Activated CD4-positive, CD25-positive, alpha-beta regulatory T cell treated with anti-CD3 and anti-CD28 coated beads, Interleukin-2, amount 50 U/mL, for 24 hours (primary cell): ENCODE results near the gene CELSR1.

Experiments used
- ATAC-seq, 2 donors: fragments of 150-1000 bp; cut with Tn5 transposase; one replicate each; pipeline ENCODE4 v1.10.0; 2021; ENCODE audit warnings: mild to moderate bottlenecking in 1 of 2, moderate library complexity in 1 of 2

Gene CELSR1

DNA sequence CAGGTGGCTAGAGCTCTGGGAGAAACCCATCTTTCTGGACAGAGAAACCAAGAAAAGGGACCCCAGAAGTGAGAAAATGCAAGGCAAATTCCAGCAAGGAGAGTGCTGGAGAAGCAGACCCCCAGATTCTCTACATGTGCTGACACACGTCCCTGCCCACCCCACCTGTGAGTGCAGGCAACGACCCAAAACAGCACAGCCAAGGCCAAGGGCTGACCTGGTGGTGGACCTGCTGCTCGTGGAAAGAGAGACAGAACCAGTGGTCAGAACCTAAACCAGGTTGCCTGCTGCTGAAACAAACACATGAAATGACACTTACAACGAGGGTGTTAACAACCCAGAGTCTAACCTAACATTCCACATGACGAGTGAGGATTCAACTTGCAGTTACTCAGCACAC, 177.3 kb downstream of the CELSR1 start:
- ATAC-seq, result no peak

DNA sequence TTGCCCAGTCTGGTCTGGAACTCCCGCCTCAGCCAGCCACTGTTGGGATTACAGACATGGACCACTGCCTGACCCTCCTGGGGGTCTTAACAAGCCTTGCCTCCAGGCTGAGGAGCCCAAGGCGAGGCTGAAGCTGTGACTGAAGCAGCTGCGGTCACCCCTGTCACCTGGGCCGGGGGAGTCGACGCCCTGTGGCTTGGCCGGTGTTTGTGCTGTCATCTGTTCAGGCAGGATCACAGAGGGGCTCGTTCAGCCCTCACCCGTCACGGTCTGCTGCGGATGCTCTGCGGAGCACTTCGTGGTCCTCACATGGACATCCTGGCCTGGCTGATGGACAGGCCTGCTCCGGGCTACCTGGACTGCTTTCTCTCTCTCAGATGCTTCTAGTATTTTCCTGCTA, 178.1 kb downstream of the CELSR1 start:
- no peak for ATAC-seq

- no peak for ATAC-seq
Observed at GRCh38 chr22:46358766-46359165, 178.7 kb downstream of the CELSR1 start.

DNA sequence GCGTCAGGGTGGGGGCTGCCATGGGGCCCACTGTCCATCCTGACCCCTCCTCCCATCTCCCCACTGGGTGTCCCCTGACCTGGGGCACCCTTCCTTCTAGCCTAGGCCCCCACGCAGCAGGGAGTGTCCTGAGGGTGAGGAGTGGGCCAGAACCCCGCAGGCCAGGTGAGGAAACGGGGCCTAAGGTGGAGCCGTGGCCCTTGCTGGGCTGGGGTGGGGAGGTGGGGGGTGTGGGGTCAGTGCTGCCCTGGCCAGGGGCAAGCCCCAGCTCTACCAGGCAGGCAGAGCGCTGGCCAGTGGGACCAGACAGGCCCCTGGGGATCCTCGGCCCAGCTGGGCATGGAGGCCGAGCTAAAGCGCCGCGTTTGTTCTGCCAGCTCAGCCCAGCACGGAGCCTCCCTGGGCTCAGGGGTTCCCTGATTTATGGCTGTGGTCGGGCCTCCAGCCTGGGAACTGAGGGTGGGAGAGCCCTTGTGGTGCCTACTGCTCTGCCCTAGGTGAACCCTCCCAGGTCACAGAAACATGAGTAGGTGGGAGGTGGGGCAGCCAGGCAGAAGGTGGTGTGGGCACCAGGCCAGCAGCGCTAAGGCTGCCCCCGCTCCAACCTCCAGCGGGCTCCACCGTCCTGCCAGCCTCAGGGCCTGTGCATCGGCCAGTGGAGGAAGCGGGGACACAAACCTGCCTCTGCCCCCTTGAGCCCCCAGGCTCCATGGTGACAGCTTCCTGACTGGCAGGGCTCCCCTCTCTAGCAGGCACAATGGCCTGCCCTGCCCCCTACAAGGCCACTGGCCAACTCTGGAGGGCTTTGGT, 179.5 kb downstream of the CELSR1 start:
- ATAC-seq, result no peak

- ATAC-seq, result no peak
Observed at GRCh38 chr22:46356496-46357480, 180.6 kb downstream of the CELSR1 start.

DNA sequence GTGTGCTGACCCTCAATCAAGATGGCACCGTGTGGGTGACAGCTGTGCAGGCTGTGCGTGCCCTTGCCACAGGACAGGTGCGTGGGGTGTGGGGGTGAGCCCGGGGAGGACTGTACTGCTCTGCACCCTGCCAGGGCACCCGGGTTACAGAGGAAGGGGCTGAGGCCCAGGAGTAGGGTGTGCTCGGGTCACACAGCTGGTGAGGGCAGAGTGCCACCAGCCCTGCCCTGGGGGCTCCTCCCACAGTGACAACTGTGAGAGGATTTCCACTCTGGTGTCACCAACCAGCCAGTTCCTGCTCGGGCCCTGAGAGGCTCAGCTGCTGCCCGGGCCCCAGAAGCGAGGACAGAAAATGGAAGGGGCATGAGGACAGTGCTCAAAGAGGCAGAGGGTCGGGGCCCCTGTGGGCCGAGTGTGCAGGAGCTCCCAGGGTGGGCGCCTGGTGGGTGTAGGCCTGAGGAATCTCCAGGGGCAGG, 181.4 kb downstream of the CELSR1 start:
- no peak for ATAC-seq

GRCh38 chr22:46355369-46355995, 181.9 kb downstream of the CELSR1 start:
- no peak for ATAC-seq

DNA sequence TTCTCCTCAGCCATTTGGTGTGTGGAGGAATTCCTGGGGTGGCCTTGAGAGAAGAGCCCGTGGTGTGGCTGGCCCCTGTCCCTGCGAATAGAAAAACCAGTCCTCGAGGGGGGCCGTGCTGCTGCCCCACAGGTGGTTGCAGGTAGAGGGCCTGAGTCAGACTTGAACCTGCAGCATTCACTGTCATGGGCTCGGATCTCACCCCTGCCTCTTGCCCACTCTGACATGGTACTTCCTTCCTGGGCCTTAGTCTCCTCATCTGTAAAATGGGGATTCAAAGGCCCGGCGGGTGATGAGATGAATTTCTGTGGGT, 182.5 kb downstream of the CELSR1 start:
- ATAC-seq, result no peak

DNA sequence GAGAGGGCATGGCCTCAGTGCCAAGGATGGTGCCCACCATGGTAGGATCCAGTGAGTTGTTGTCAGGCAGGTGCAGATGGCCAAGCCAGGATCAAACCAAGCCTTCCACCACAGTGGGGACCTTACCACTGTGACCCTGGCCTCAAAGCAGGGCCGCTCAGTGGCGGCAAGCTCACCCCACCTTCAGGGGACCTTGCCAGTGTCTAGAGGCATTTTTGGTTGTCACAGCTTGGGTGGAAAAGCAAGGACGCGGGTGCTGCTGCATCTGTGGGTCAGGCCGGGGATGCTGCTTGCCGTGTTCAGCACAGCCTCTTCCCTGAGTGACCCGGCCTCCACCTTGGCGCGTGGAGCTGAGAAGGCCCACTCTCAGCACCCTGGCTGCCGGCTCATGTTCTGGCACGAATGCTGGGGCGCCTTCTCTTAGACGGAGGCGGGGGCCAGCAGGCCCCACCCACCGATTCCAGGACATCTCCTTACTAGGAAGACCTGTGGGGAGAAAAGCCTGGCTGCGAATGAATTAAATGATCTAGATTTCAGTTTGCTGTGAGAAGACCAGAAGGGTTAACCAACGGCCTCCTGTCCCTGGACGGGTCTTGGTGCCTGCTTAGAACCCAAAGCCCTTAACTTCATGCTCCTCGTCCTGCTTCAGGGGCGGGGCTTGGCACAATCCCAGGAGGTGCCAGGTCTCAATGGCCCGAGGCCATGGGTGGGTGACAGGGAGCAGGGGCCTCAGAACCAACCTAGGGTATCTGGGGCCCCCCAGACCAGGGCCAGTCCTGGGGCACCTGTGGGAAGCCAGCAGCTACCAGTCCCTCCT, 183.0 kb downstream of the CELSR1 start:
- no peak for ATAC-seq

- no peak for ATAC-seq
Observed at GRCh38 chr22:46353483-46354105, 183.8 kb downstream of the CELSR1 start.

DNA sequence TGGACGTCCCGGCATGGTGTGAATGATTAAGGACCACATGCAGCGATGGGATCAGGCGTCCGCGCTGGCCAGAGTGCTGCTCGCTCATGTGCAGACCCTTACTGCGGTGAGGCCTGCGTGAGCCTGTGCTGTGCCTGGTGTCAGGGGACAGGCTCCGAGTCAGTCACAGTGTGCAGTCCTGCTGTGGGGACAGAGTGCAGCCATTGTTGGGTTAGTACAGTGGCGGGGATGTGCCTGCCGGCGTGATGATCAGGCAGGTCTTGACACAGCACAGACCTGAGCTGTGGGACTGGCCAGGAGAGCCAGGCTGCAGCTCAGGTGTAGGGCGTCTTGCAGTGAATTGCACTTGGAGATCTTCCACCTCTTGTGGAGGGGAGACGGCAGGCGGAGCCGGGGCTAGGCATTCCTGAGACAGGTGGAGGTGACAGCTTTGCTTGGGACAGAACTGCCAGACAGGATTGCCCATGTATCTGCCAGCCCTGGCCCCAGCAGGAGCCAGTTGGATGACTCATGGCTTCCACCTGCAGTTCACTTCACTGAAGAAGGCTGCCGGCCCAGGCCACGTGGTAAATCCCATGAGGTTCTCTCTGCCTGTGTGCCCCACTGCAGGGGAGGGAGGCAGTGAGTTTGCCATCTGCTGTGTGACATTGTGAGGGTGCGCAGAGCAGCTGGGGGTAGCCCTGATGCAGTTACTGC, 184.6 kb downstream of the CELSR1 start:
- ATAC-seq, result no peak

DNA sequence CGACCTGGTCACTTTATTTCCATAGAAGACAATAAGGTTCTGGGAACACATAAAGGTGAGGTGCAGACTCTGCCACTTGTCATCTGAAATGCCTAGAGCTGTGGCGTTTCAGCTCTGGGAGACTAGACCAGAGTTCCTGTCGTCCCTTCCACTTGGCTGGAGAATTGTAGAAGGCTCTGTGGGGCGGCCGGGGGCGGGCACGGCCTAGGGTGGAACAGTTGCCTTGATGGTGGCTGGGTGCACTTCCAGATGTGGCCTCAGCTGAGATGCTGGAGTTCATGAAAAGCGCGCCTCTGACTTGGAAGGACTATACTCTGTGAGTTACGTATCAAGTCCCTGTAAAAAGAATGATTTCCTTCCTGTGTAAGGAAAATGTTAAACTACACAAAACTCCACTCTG, 185.1 kb downstream of the CELSR1 start:
- ATAC-seq, result no peak

- ATAC-seq, result no peak
Observed at GRCh38 chr22:46351767-46352166, 185.7 kb downstream of the CELSR1 start.

GRCh38 chr22:46351131-46351735, 186.2 kb downstream of the CELSR1 start:
- ATAC-seq, result no peak

- ATAC-seq, result no peak
Observed at GRCh38 chr22:46350646-46351045, 186.8 kb downstream of the CELSR1 start.

- ATAC-seq, result no peak
Observed at GRCh38 chr22:46350121-46350520, 187.3 kb downstream of the CELSR1 start.

GRCh38 chr22:46349681-46350080, 187.7 kb downstream of the CELSR1 start:
- no peak for ATAC-seq

GRCh38 chr22:46349238-46349637, 188.2 kb downstream of the CELSR1 start:
- ATAC-seq, result no peak

DNA sequence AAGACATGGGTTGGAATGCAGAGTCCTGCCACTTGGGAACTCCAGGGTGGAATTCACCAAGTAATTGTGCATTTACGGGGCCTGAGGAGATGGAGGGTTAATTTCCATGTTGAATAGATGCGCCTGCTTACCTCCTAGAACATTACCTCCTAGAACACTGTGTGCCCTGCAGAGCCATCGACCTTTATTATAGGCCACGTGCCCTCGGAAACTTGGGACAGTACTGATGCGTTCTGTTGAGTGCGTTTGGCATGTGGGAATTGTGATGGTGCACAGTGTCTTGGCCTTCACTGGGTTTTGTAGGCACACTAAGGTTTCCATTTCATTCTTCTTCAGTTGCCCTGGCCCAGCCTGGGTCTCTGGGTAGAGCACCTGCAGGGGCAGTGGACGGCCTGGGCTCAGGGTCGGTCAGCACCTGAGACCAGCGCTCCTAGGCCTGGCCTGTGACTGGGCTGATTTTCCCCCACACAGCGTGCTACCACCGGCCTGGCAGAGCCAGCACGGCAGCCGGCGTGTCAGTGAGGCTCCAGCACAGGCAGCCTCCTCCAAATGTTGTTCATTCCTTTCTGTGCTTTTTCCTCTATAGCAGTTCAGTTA, 189.2 kb downstream of the CELSR1 start:
- ATAC-seq, result no peak

GRCh38 chr22:46347646-46348045, 189.8 kb downstream of the CELSR1 start:
- ATAC-seq, result no peak
